Stimulated activated naive CD8-positive, alpha-beta T cell treated with anti-CD3 and anti-CD28 coated beads, Interleukin-15, Interleukin-2, amounts not matched to agents 100 U/mL and 50 U/mL, for 24 hours (primary cell): ENCODE data around the gene C1orf159.
"Not testable (repeated sequence)": the region's sequence is repeated elsewhere in the genome, so short reads cannot be mapped to it uniquely, and the experiment has no call there.

Source experiments
- ATAC-seq: fragments of 150-1000 bp; cut with Tn5 transposase; one replicate; pipeline ENCODE4 v1.10.0; 2021
- DNase-seq: peaks from one replicate; pipeline ENCODE4 v3.0.0; 2021

Gene C1orf159

GRCh38 chr1:1081311-1082238 is 34.3 kb downstream of the C1orf159 start:
- DNase-seq: peak; percentile 2
- no peak for ATAC-seq

GRCh38 chr1:1080951-1081310 is 35.0 kb downstream of the C1orf159 start:
- DNase-seq: peak; percentile 2

GRCh38 chr1:1080122-1080757 is 35.6 kb downstream of the C1orf159 start:
- ATAC-seq (peak; percentile 48), DNase-seq (peak; percentile 42)

More at GRCh38 chr1:1080951-1081310, 35.0 kb downstream of the C1orf159 start:
- ATAC-seq: no peak

- ATAC-seq (peak; percentile 67), DNase-seq (peak; percentile 58)
These were observed 36.3 kb downstream of the C1orf159 start for GRCh38 chr1:1079408-1080121.

GRCh38 chr1:1077396-1077795 is 38.5 kb downstream of the C1orf159 start:
- not testable (repeated sequence) for ATAC-seq, DNase-seq

GRCh38 chr1:1075148-1075935 is 40.5 kb downstream of the C1orf159 start:
- ATAC-seq (no peak), DNase-seq (no peak)

- no peak for ATAC-seq
- DNase-seq: no peak
These were observed 41.2 kb downstream of the C1orf159 start for GRCh38 chr1:1074631-1075147.

- DNase-seq (no peak), ATAC-seq (no peak)
These were observed 41.9 kb downstream of the C1orf159 start, which contains the start of gene RNF223 for GRCh38 chr1:1073743-1074587. Gene RNF223 (minus strand): TSS chr1:1074306. CDS start chr1:1072566, 1,740 bp downstream.

- ATAC-seq: no peak
These were observed 42.8 kb downstream of the C1orf159 start for GRCh38 chr1:1072849-1073742.

GRCh38 chr1:1072299-1072848 is 43.5 kb downstream of the C1orf159 start:
- DNase-seq: no peak
- ATAC-seq: no peak

More at GRCh38 chr1:1072849-1073742, 42.8 kb downstream of the C1orf159 start:
- no peak for DNase-seq

- no peak for ATAC-seq
- DNase-seq: no peak
These were observed 44.2 kb downstream of the C1orf159 start for GRCh38 chr1:1071486-1072298.

- peak; percentile 11 for ATAC-seq
These were observed 45.9 kb downstream of the C1orf159 start for GRCh38 chr1:1069711-1070676.

GRCh38 chr1:1069056-1069710 is 46.7 kb downstream of the C1orf159 start:
- peak; percentile 93 for DNase-seq
- peak; percentile 45 for ATAC-seq

More at GRCh38 chr1:1069711-1070676, 45.9 kb downstream of the C1orf159 start:
- DNase-seq: no peak

- ATAC-seq (no peak), DNase-seq (no peak)
These were observed 47.3 kb downstream of the C1orf159 start for GRCh38 chr1:1068517-1069055.

- DNase-seq: no peak
- ATAC-seq: no peak
These were observed 47.9 kb downstream of the C1orf159 start for GRCh38 chr1:1067860-1068516.
